OCI-LY3 (cell line): ENCODE results near the gene CROCC2.

Experiments used
- CTCF ChIP-seq: fragments of 200-600, 300-600 bp; sonication (generic); IDR thresholded peaks from 2 replicates; pipeline ENCODE4 v1.5.1; 2014; ENCODE audit warnings: antibody characterized with exemption, low read length, low read depth
- EZH2phosphoT487 ChIP-seq: fragments of 200-600 bp; shearing (Covaris generic); IDR thresholded peaks from 2 replicates; pipeline ENCODE4 v1.6.1; 2018; ENCODE audit warnings: antibody characterized with exemption, mixed run types, low read depth

GRCh38 chr2:240966906-240967680 lies 61.0 kb downstream of the CROCC2 start:
- TF ChIP-seq CTCF: no peak
- no peak for TF ChIP-seq EZH2phosphoT487
